ENCODE results near the gene DNM1.

- TF ChIP-seq CTCF (IDR thresholded peaks at IDR 0.05), result no peak
- no peak for TF ChIP-seq POLR2A (IDR thresholded peaks at IDR 0.05)
- TF ChIP-seq EP300 (IDR thresholded peaks at IDR 0.05), result no peak
Measured at GRCh38 chr9:128225770-128226411, 22.7 kb downstream of the DNM1 start.
